Endothelial cell of umbilical vein (primary cell): ENCODE measurements around the gene ECSIT. TPM values are rescaled to one million over a fixed set of nuclear protein-coding genes. Genes with fewer than 3 reads are reported as not detected.

Experiments used
- BruUV-seq: library from RNA; stranded (reverse); fragments of 400-500 nt; replicated peaks from 2 replicates; lab custom pipeline; 2021; lab: Mats Ljungman, UMichigan
- CTCF ChIA-PET: fragments of 300-600, 350-600 bp; sonication (Branson Sonifier 250); formaldehyde crosslinking; loops from one replicate; lab custom pipeline; 2021; ENCODE audit warnings: antibody characterized with exemption, inconsistent platforms; lab: Charles Lee
- POLR2A ChIA-PET: fragments of 300-600, 350-600 bp; sonication (Branson Sonifier 250); formaldehyde crosslinking; loops from one replicate; lab custom pipeline; 2021; ENCODE audit warnings: antibody characterized with exemption, inconsistent platforms; lab: Charles Lee
- DNase-seq: peaks from one replicate; pipeline ENCODE4 v3.0.0-alpha.2; 2011; ENCODE audit warnings: low read depth, low spot score
- FAIRE-seq: peaks from 2 replicates; lab custom pipeline; 2011; peaks lifted over from hg19 to GRCh38; lab: Jason Lieb, UNC
- H2AFZ ChIP-seq: 2 replicates; pipeline ENCODE4 v1.6.0; 2012; ENCODE audit warnings: low read depth, low read length, control low read depth, inconsistent platforms
- H3K27ac ChIP-seq: 2 replicates; pipeline ENCODE4 v1.5.1; 2011; ENCODE audit warnings: low read depth, mild to moderate bottlenecking, control low read depth, low read length, moderate library complexity; ENCODE audit not compliant: insufficient read depth
- H3K27me3 ChIP-seq, 2 experiments: 2 replicates each; pipeline versions ENCODE4 v1.6.0 to v1.6.1; 2011; ENCODE audit warnings: low read length in 2 of 2, mixed read lengths in 1 of 2; ENCODE audit not compliant: control insufficient read depth in 2 of 2, insufficient read depth in 2 of 2
- H3K36me3 ChIP-seq, 2 experiments: 2 replicates in 1 of 2; 3 replicates in 1 of 2; pipeline ENCODE4 v1.5.1; 2011; ENCODE audit warnings: low read length in 2 of 2, mild to moderate bottlenecking in 1 of 2, moderate library complexity in 1 of 2; ENCODE audit not compliant: control insufficient read depth in 2 of 2, insufficient read depth in 2 of 2; ENCODE audit errors: extremely low read depth in 1 of 2
- H3K4me1 ChIP-seq: 3 replicates; pipeline ENCODE4 v1.5.1; 2011; ENCODE audit warnings: mild to moderate bottlenecking, low read length; ENCODE audit not compliant: control insufficient read depth, insufficient read depth; ENCODE audit errors: extremely low read depth
- H3K4me2 ChIP-seq: 2 replicates; pipeline ENCODE4 v1.6.1; 2011; ENCODE audit warnings: low read length, control low read depth, mixed read lengths; ENCODE audit not compliant: insufficient read depth
- H3K4me3 ChIP-seq, 3 experiments: fragments of 200-600 bp in 1 of 3; sonication (generic), shearing (Covaris generic) in 1 of 3; replicated peaks in 1 of 3; 2 replicates each; pipeline ENCODE4 v1.5.1; 2011 to 2016; ENCODE audit warnings: control low read depth in 3 of 3, low read length in 3 of 3, mild to moderate bottlenecking in 2 of 3, inconsistent platforms in 1 of 3, low read depth in 1 of 3, moderate library complexity in 1 of 3; ENCODE audit not compliant: insufficient read depth in 1 of 3
- H3K79me2 ChIP-seq: 2 replicates; pipeline ENCODE4 v1.6.0; 2012; ENCODE audit warnings: low read length, inconsistent platforms; ENCODE audit not compliant: control insufficient read depth, insufficient read depth
- H3K9ac ChIP-seq: replicated peaks from 2 replicates; pipeline ENCODE3; 2011; ENCODE audit warnings: low read length, control low read depth; ENCODE audit not compliant: insufficient read depth; ENCODE audit errors: extremely low read depth
- H3K9me1 ChIP-seq: replicated peaks from 3 replicates; pipeline ENCODE4 v1.6.0; 2011; ENCODE audit warnings: mild to moderate bottlenecking, low read length; ENCODE audit not compliant: control insufficient read depth, insufficient read depth; ENCODE audit errors: extremely low read depth
- H3K9me3 ChIP-seq: replicated peaks from 2 replicates; pipeline ENCODE4 v1.5.1; 2012; ENCODE audit warnings: low read length, inconsistent platforms; ENCODE audit not compliant: control insufficient read depth, insufficient read depth
- H4K20me1 ChIP-seq: replicated peaks from 2 replicates; pipeline ENCODE3; 2011; ENCODE audit warnings: mild to moderate bottlenecking, low read length; ENCODE audit not compliant: control insufficient read depth, insufficient read depth; ENCODE audit errors: extremely low read depth
- CTCF ChIP-seq, 2 donors: IDR thresholded peaks; 1 replicate in 1 of 2; 2 replicates in 1 of 2; pipeline ENCODE4 v1.5.1; 2011; ENCODE audit warnings: low read length in 2 of 2, mild to moderate bottlenecking in 2 of 2, moderate library complexity in 2 of 2, control low read depth in 1 of 2, inconsistent platforms in 1 of 2, low read depth in 1 of 2; ENCODE audit not compliant: insufficient read depth in 1 of 2; ENCODE audit errors: extremely low read depth in 1 of 2
- EZH2 ChIP-seq: IDR thresholded peaks from 2 replicates; pipeline ENCODE4 v1.6.1; 2012; ENCODE audit warnings: borderline replicate concordance, low read depth, mild to moderate bottlenecking, moderate library complexity, low read length, inconsistent platforms; ENCODE audit not compliant: severe bottlenecking
- FOS ChIP-seq: IDR thresholded peaks from 2 replicates; pipeline ENCODE4 v1.6.1; 2011; ENCODE audit warnings: mild to moderate bottlenecking, low read length, moderate library complexity, borderline replicate concordance; ENCODE audit not compliant: insufficient read depth
- GATA2 ChIP-seq: IDR thresholded peaks from 2 replicates; pipeline ENCODE4 v1.7.0; 2011; ENCODE audit warnings: low read depth, mild to moderate bottlenecking, moderate library complexity, mixed read lengths, low read length; ENCODE audit not compliant: insufficient read length, insufficient read depth
- JUN ChIP-seq: IDR thresholded peaks from 2 replicates; pipeline ENCODE4 v1.6.1; 2011; ENCODE audit warnings: borderline replicate concordance, low read depth; ENCODE audit not compliant: insufficient read length, insufficient read depth
- MAX ChIP-seq: IDR thresholded peaks from 2 replicates; pipeline ENCODE4 v1.6.1; 2011; ENCODE audit not compliant: insufficient read depth, insufficient read length
- MYC ChIP-seq: IDR thresholded peaks from one replicate; pipeline ENCODE4 v1.6.1; 2011; ENCODE audit warnings: mild to moderate bottlenecking, low read depth, low read length
- POLR2A ChIP-seq: IDR thresholded peaks from 2 replicates; pipeline ENCODE4 v1.6.1; 2012; ENCODE audit warnings: low read depth, mild to moderate bottlenecking, control low read depth, low read length
- POLR2AphosphoS5 ChIP-seq: IDR thresholded peaks from 2 replicates; pipeline ENCODE4 v1.6.1; 2012; ENCODE audit warnings: low read depth, mild to moderate bottlenecking, control low read depth, low read length, moderate library complexity; ENCODE audit not compliant: insufficient read depth
- dilution Hi-C: fragments of 300-500 bp; cut with MboI; formaldehyde crosslinking; loops from one replicate; pipeline ENCODE4 v1.15.0; 2019; ENCODE audit warnings: low sequenced_read_pairs; ENCODE audit not compliant: extremely low pct_ligation_motif_present
- intact Hi-C: fragments of 100-400 bp; cut with micrococcal nuclease; formaldehyde crosslinking; loops from one replicate; pipeline ENCODE4 v1.10.0; 2022
- polyA plus RNA-seq, 4 experiments: library from polyadenylated mRNA; depleted of rRNA in 3 of 4; stranded (reverse) in 3 of 4; unstranded in 1 of 4; fragments of >200 nt; gene quantifications; 2 replicates each; pipeline versions ENCODE4 v1.2.1 to v1.2.3, GENCODE V29; 2011 to 2012; ENCODE audit warnings: missing spikeins in 1 of 4
- total RNA-seq: library from RNA; stranded (reverse); gene quantifications from 2 replicates; pipeline ENCODE4 v1.2.3, GENCODE V29; 2021

The ECSIT gene
- total and polyA plus RNA-seq, 2 donors (not counting 3 experiments of a cell fraction or from before 2014, with no cell fraction given), result 32.4 to 47.2 TPM

- DNase-seq (no peak), FAIRE-seq (no peak)
- no TSS peak for BruUV-seq
- H2AFZ ChIP-seq, result no peak overlapping the region
- H3K36me3 ChIP-seq, result no peaks in the 10 kb centered on the region
- peaks cover 4 to 5% of the 10 kb centered on the region in 2 experiments for H3K27me3 ChIP-seq
- CTCF ChIA-PET, result interaction anchor here (1.2 kb wide), 1 partner anchor 24 kb away, joined by 4 read pairs; the partner anchor contains the start of gene ELOF1
- peaks cover 9% of the 10 kb centered on the region for H3K4me1 ChIP-seq
- no peaks in the 10 kb centered on the region for H3K9me3 ChIP-seq
- no peak overlapping the region for H3K4me3 ChIP-seq
- TF ChIP-seq JUN, result no peak
- no peak for TF ChIP-seq FOS
- no peak for TF ChIP-seq GATA2
- TF ChIP-seq POLR2AphosphoS5, result no peak
- no peak for TF ChIP-seq CTCF (IDR thresholded peaks at IDR 0.05; ENCODE audit: extremely low read depth in 1 of 2, insufficient read depth in 1 of 2, low read depth in 1 of 2, low read length in 2 of 2)
- TF ChIP-seq MAX, result no peak
- no peak for TF ChIP-seq MYC
- TF ChIP-seq EZH2, result no peak
- no peak for TF ChIP-seq POLR2A
- H3K9ac ChIP-seq, result no peak overlapping the region
- dilution Hi-C loops (no loop called here), intact Hi-C loops (loop anchor here (5.0 kb wide), 1 partner anchor 38 kb away; no protein-coding TSS in a partner anchor)
- no peaks in the 10 kb centered on the region for H3K9me1 ChIP-seq
- no peaks in the 10 kb centered on the region for H4K20me1 ChIP-seq
- no peak overlapping the region for H3K4me2 ChIP-seq
- H3K79me2 ChIP-seq, result no peaks in the 10 kb centered on the region
- no peak overlapping the region for H3K27ac ChIP-seq
- POLR2A ChIA-PET, result no interaction called here
Measured at GRCh38 chr19:11534948-11535347, 6.0 kb upstream of the ECSIT start.
